SK-N-SH (cell line): ENCODE data around the gene ENTPD6.

Experiments
- EP300 ChIP-seq, 2 experiments: IDR thresholded peaks; 2 replicates each; pipeline versions ENCODE4 v1.4.0 to v1.6.1; 2012; ENCODE audit warnings: borderline replicate concordance in 1 of 2, low read depth in 1 of 2, low read length in 1 of 2
- GABPA ChIP-seq: IDR thresholded peaks from 2 replicates; pipeline ENCODE4 v1.4.0; 2012; ENCODE audit warnings: low read depth, mild to moderate bottlenecking
- GATA2 ChIP-seq: sonication (generic); formaldehyde crosslinking; IDR thresholded peaks from 2 replicates; pipeline ENCODE4 v1.5.0; 2020; ENCODE audit warnings: mild to moderate bottlenecking, missing genetic modification reagents
- NRF1 ChIP-seq: IDR thresholded peaks from 2 replicates; pipeline ENCODE4 v1.6.1; 2012; ENCODE audit warnings: low read depth, mild to moderate bottlenecking, low read length
- SIN3A ChIP-seq: IDR thresholded peaks from 2 replicates; pipeline ENCODE4 v1.6.1; 2012; ENCODE audit warnings: low read depth, mild to moderate bottlenecking, low read length, moderate library complexity, borderline replicate concordance
- SMC3 ChIP-seq: IDR thresholded peaks from 2 replicates; pipeline ENCODE4 v1.6.1; 2012; ENCODE audit warnings: low read depth, low read length, improper control_type of control experiment
- TAF1 ChIP-seq: IDR thresholded peaks from 2 replicates; pipeline ENCODE4 v1.6.1; 2012; ENCODE audit warnings: low read depth, mild to moderate bottlenecking, low read length, moderate library complexity, borderline replicate concordance
- YY1 ChIP-seq: IDR thresholded peaks from 2 replicates; pipeline ENCODE4 v1.4.0; 2012; ENCODE audit warnings: low read depth, mild to moderate bottlenecking
- TF ChIP-seq, protein P1 (sequence below): fragments of 200-600 bp; sonication (generic); IDR thresholded peaks from 2 replicates; pipeline ENCODE4 v1.6.1; 2017; ENCODE audit warnings: antibody characterized with exemption, mild to moderate bottlenecking, moderate library complexity

DNA sequence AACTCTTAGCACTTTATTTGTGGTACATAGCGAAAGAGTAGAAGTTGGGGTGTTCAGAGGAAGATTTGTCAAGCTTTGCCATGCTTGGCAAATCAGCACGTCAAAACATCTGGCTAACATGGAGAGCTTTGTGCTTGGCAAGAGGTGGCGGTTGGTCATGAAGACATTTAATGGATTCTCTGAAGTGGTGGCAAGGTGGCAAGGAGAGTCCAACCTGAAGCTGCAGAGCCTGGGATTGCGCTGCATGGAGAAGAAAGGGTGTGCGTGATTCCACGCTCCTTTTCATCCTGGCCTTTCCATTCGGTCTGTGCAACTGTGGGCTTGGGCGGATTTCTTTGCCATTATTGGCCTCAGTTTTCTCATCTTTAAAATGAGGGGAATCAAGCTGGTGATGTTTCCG lies 55.5 kb downstream of the ENTPD6 start:
- TF ChIP-seq, protein P1, sequence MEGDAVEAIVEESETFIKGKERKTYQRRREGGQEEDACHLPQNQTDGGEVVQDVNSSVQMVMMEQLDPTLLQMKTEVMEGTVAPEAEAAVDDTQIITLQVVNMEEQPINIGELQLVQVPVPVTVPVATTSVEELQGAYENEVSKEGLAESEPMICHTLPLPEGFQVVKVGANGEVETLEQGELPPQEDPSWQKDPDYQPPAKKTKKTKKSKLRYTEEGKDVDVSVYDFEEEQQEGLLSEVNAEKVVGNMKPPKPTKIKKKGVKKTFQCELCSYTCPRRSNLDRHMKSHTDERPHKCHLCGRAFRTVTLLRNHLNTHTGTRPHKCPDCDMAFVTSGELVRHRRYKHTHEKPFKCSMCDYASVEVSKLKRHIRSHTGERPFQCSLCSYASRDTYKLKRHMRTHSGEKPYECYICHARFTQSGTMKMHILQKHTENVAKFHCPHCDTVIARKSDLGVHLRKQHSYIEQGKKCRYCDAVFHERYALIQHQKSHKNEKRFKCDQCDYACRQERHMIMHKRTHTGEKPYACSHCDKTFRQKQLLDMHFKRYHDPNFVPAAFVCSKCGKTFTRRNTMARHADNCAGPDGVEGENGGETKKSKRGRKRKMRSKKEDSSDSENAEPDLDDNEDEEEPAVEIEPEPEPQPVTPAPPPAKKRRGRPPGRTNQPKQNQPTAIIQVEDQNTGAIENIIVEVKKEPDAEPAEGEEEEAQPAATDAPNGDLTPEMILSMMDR: no peak
- TF ChIP-seq SMC3: no peak
- no peak for TF ChIP-seq SIN3A
- TF ChIP-seq GABPA: no peak
- TF ChIP-seq EP300 (IDR thresholded peaks at IDR 0.05; ENCODE audit: borderline replicate concordance in 1 of 2, low read depth in 1 of 2, low read length in 1 of 2): no peak
- no peak for TF ChIP-seq YY1
- no peak for TF ChIP-seq NRF1
- TF ChIP-seq TAF1: no peak
- no peak for TF ChIP-seq GATA2
